Muscle of leg (tissue), 11 donors: Measurements from ENCODE around the gene FADS3. TPM values are rescaled to one million over a fixed set of nuclear protein-coding genes. Genes with fewer than 3 reads are reported as not detected.

Source experiments
- DNase-seq: peaks from one replicate; pipeline ENCODE4 v3.0.0; 2013
- H3K27ac ChIP-seq: one replicate; pipeline ENCODE4 v1.5.1; 2013; ENCODE audit warnings: mild to moderate bottlenecking, low read length, control low read depth
- H3K27me3 ChIP-seq: one replicate; pipeline ENCODE4 v1.6.1; 2013; ENCODE audit warnings: low read length; ENCODE audit not compliant: control insufficient read depth, insufficient read depth
- H3K36me3 ChIP-seq: one replicate; pipeline ENCODE4 v1.6.1; 2013; ENCODE audit warnings: low read length; ENCODE audit not compliant: control insufficient read depth, insufficient read depth
- H3K4me1 ChIP-seq: one replicate; pipeline ENCODE4 v1.6.1; 2013; ENCODE audit warnings: low read length; ENCODE audit not compliant: control insufficient read depth, insufficient read depth
- H3K4me3 ChIP-seq: one replicate; pipeline ENCODE4 v1.5.1; 2013; ENCODE audit warnings: low read length, control low read depth
- H3K9me3 ChIP-seq: replicated peaks from 2 replicates; pipeline ENCODE4 v1.6.1; 2013; ENCODE audit warnings: low read depth, low read length; ENCODE audit not compliant: control insufficient read depth
- WGBS: methylation state at CpG from one replicate; pipeline ENCODE4 v1.1.5; 2013; ENCODE audit warnings: missing lambda C conversion rate; ENCODE audit not compliant: insufficient coverage; 5-methylcytosine and 5-hydroxymethylcytosine counted together
- polyA plus RNA-seq, 8 donors: library from polyadenylated mRNA; unstranded; fragments of 120-200 nt; gene quantifications; one replicate each; pipeline versions ENCODE4 v1.2.1 to v1.2.3, GENCODE V29; 2013; ENCODE audit warnings: inconsistent platforms in 1 of 8, low replicate concordance in 1 of 8; ENCODE audit not compliant: insufficient read length in 8 of 8, insufficient read depth in 1 of 8
- total RNA-seq: library from RNA; stranded (reverse); fragments of 120-200 nt; gene quantifications from one replicate; pipeline ENCODE4 v1.2.4, GENCODE V29; 2013

FADS3 gene
- total and polyA plus RNA-seq, 9 donors: 30.5 to 43.7 (median 39.4) TPM

DNA sequence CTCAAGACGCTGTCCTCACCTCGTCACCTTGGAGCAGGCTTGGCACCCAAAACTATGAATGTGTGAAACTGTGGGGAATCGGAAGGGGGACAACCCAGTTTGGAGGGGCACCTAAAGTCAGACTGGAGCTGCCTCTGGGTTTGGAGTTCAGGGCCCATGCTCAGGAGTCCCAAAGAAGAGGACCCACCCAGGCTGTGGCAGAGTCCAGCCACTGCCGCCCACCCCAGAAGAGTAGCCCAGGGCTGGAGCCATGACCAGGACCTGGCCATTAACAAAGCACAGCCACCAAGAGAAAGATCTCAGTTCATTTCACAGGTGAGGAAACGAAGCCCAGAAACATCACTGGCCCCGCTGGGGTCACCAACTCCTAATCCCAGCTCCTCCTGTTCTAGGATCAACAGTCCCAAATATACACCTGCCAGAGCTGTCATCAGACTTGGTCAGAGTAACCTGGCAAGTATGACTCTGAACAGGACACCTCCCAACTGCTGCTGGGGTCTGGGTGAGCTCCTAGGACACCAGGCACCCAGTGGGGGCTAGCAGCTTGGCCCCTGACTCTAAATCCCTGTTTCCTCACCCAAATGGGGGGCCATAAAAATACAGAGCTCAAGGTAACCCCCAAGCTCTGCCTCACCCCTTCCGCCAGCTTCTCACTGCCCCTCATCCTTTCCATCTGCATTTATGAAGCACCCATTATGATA lies 23.3 kb upstream of the FADS3 start:
- H3K4me3 ChIP-seq: peak overlapping the region; percentile 64
- H3K4me1 ChIP-seq: peaks cover 73% of the 10 kb centered on the region
- H3K27ac ChIP-seq: no peak overlapping the region
- DNase-seq: peak; percentile 5
- H3K36me3 ChIP-seq: peaks cover 3% of the 10 kb centered on the region
- no peaks in the 10 kb centered on the region for H3K27me3 ChIP-seq
- H3K9me3 ChIP-seq: no peaks in the 10 kb centered on the region
- 72% methylated on average over 6 of the region's 7 CpGs for WGBS

GRCh38 chr11:61913699-61914395 lies 22.5 kb upstream of the FADS3 start:
- 53% methylated on average over 3 of the region's 8 CpGs for WGBS
- no peak overlapping the region for H3K27ac ChIP-seq
- peak; percentile 4 for DNase-seq
- H3K27me3 ChIP-seq: no peaks in the 10 kb centered on the region
- H3K4me3 ChIP-seq: no peak overlapping the region
- H3K36me3 ChIP-seq: peaks cover 3% of the 10 kb centered on the region
- H3K4me1 ChIP-seq: peaks cover 73% of the 10 kb centered on the region
- no peaks in the 10 kb centered on the region for H3K9me3 ChIP-seq

DNA sequence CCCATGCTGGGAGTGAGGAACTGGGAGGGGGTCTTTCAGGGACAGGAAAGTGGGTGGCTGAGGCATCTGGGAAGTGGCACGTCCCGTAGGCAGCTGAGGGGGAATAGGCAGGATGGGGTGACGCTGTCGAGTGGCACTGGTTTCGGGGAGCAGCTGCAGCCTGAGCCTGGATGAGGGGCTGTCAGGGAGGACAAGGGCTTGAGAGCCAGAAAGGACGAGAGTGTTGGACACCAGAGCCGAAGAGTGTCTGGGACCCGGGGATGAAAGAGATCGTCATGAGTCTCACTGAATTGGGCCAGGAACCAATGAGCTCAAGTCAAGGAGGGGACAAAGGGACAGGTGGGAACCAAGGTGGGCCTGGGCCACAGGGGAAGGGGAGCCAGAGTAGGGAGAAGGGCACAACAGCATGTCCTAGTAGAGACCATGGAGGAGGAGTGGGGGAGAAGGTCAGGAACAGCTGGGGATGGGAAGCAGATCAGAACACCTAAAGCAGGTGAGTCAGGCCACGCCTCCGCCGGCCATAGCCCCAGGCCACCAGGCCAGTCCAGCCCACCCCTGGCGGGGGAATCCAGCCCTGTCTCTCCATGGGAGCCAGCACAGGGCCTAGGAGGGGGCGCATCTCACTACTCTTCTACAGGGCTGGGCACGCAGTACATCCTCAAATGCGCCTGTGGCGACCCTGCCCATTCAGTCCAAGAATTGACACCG lies 21.8 kb upstream of the FADS3 start:
- Histone ChIP-seq H3K4me1 (peaks cover 73% of the 10 kb centered on the region), H3K4me3 (no peak overlapping the region), H3K36me3 (peaks cover 7% of the 10 kb centered on the region), H3K27ac (peak overlapping the region; percentile 35), H3K27me3 (no peaks in the 10 kb centered on the region), H3K9me3 (no peaks in the 10 kb centered on the region)
- DNase-seq: peak; percentile 10
- 57% methylated on average over 13 of the region's 18 CpGs for WGBS

- peak; percentile 77 for DNase-seq
- peak overlapping the region; percentile 35 for H3K27ac ChIP-seq
- no peaks in the 10 kb centered on the region for H3K27me3 ChIP-seq
- no peaks in the 10 kb centered on the region for H3K9me3 ChIP-seq
- WGBS: 65% methylated on average over 4 of the region's 6 CpGs
- peaks cover 13% of the 10 kb centered on the region for H3K36me3 ChIP-seq
- H3K4me1 ChIP-seq: peaks cover 70% of the 10 kb centered on the region
- H3K4me3 ChIP-seq: no peak overlapping the region
These were observed 21.2 kb upstream of the FADS3 start for GRCh38 chr11:61912530-61912898.

GRCh38 chr11:61911701-61912529 lies 20.6 kb upstream of the FADS3 start:
- Histone ChIP-seq H3K4me1 (peaks cover 69% of the 10 kb centered on the region), H3K36me3 (peaks cover 19% of the 10 kb centered on the region), H3K9me3 (no peaks in the 10 kb centered on the region), H3K27ac (peak overlapping the region; percentile 62), H3K4me3 (no peak overlapping the region), H3K27me3 (no peaks in the 10 kb centered on the region)
- peak; percentile 36 for DNase-seq
- 42% methylated on average over 12 of the region's 17 CpGs for WGBS

- Histone ChIP-seq H3K36me3 (peaks cover 26% of the 10 kb centered on the region), H3K4me1 (peaks cover 64% of the 10 kb centered on the region), H3K27ac (peak overlapping the region; percentile 54), H3K9me3 (no peaks in the 10 kb centered on the region), H3K27me3 (no peaks in the 10 kb centered on the region), H3K4me3 (no peak overlapping the region)
- 47% methylated on average over 5 of the region's 7 CpGs for WGBS
- peak; percentile 14 for DNase-seq
These were observed 19.9 kb upstream of the FADS3 start for GRCh38 chr11:61911128-61911700.

DNA sequence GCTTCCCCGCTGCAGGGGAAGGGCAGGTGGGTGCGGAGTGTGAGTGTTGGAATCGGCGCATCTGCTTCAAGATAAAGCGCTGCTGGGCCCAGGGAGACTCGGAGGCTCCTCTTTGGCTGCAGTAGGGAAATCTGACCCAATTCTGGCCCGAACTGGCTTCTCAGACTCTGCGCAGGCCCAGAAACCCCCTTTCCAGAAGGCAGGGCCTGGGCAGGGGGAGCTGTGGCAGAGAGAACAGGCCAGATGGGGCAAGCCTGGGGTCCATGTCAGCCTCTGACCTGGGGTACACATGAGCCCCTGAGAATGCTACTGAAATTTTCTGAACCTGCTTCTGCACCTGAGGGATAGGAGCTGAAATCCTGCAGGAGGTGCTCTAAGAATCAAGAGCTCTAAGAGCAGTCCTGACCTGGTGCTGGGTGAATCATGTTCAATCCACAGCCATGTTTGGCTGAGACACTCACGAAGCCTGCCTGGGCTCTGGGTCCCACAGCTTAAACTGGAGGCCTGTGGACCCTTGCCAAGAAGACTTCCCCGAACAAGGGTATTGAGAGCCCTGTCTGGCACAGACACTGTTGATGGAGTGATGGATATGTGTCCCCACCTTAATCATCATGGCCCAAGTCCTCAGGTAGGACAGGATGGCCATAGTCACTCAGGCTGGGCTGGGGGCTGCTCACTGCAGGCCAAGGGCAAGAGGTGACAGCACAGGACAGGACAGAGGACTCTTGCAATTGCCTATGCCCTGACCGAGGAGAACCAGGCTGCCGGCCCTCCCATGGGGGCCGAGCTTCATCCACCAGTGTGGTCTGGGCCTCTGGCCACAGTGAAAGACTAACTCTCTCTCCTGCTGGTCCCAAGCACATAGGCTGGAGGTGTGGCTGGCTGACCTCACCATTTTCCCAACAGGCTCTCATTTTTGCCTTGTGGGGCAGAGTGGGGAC lies 19.1 kb upstream of the FADS3 start:
- H3K9me3 ChIP-seq: no peaks in the 10 kb centered on the region
- DNase-seq: peak; percentile 95
- H3K36me3 ChIP-seq: peaks cover 34% of the 10 kb centered on the region
- peaks cover 63% of the 10 kb centered on the region for H3K4me1 ChIP-seq
- no peak overlapping the region for H3K4me3 ChIP-seq
- peak overlapping the region; percentile 54 for H3K27ac ChIP-seq
- WGBS: 33% methylated on average over 12 of the region's 13 CpGs
- no peaks in the 10 kb centered on the region for H3K27me3 ChIP-seq

GRCh38 chr11:61908730-61909316 lies 17.5 kb upstream of the FADS3 start:
- WGBS: 22% methylated on average over 7 of the region's 10 CpGs
- DNase-seq: peak; percentile 90

More at GRCh38 chr11:61908730-61909316, 17.5 kb upstream of the FADS3 start:
- no peak overlapping the region for H3K4me3 ChIP-seq
- peaks cover 48% of the 10 kb centered on the region for H3K36me3 ChIP-seq
- no peaks in the 10 kb centered on the region for H3K27me3 ChIP-seq
- H3K9me3 ChIP-seq: no peaks in the 10 kb centered on the region
- H3K4me1 ChIP-seq: peaks cover 55% of the 10 kb centered on the region
- peak overlapping the region; percentile 55 for H3K27ac ChIP-seq
